Activated CD4-positive, CD25-positive, alpha-beta regulatory T cell treated with anti-CD3 and anti-CD28 coated beads, Interleukin-2, amount 50 U/mL, for 72 hours (primary cell): Measurements from ENCODE around the gene TOGARAM1.

ENCODE experiments used
- DNase-seq: peaks from one replicate; pipeline ENCODE4 v3.0.0; 2021

Gene TOGARAM1

GRCh38 chr14:44961554-44962333 is at the start of gene TOGARAM1, which contains the start of gene KLHL28:
TOGARAM1 (plus strand) TSS chr14:44962190; CDS start chr14:44962422, 232 bp downstream.
KLHL28 (minus strand) TSS chr14:44961947; CDS start chr14:44945928, 16,019 bp downstream.
- peak; percentile 89 for DNase-seq

GRCh38 chr14:44914849-44915248 is 47.1 kb upstream of the TOGARAM1 start:
- no peak for DNase-seq

GRCh38 chr14:44928793-44929192 is 33.2 kb upstream of the TOGARAM1 start:
- DNase-seq = no peak

GRCh38 chr14:44935155-44935554 is 26.8 kb upstream of the TOGARAM1 start:
- no peak for DNase-seq

GRCh38 chr14:44937547-44937946 is 24.4 kb upstream of the TOGARAM1 start:
- no peak for DNase-seq

- no peak for DNase-seq
These were observed 21.8 kb upstream of the TOGARAM1 start for GRCh38 chr14:44940211-44940610.

- DNase-seq = no peak
These were observed 21.0 kb upstream of the TOGARAM1 start for GRCh38 chr14:44940944-44941343.

GRCh38 chr14:44941591-44941990 is 20.4 kb upstream of the TOGARAM1 start:
- DNase-seq = no peak

- DNase-seq = no peak
These were observed 19.6 kb upstream of the TOGARAM1 start for GRCh38 chr14:44942436-44942835.

GRCh38 chr14:44944107-44944506 is 17.9 kb upstream of the TOGARAM1 start:
- no peak for DNase-seq

- no peak for DNase-seq
These were observed 16.7 kb upstream of the TOGARAM1 start for GRCh38 chr14:44945264-44945663.

- no peak for DNase-seq
These were observed 10.9 kb upstream of the TOGARAM1 start for GRCh38 chr14:44951051-44951450.

- DNase-seq = no peak
These were observed 9.4 kb upstream of the TOGARAM1 start for GRCh38 chr14:44952391-44953110.

- no peak for DNase-seq
These were observed 7.2 kb upstream of the TOGARAM1 start for GRCh38 chr14:44954750-44955149.

- no peak for DNase-seq
These were observed 6.5 kb upstream of the TOGARAM1 start for GRCh38 chr14:44955528-44955927.

- no peak for DNase-seq
These were observed 5.1 kb upstream of the TOGARAM1 start for GRCh38 chr14:44956866-44957265.

GRCh38 chr14:44959538-44959937 is 2.5 kb upstream of the TOGARAM1 start:
- no peak for DNase-seq

GRCh38 chr14:44960146-44960545 is 1.8 kb upstream of the TOGARAM1 start:
- no peak for DNase-seq

- no peak for DNase-seq
These were observed 1.3 kb upstream of the TOGARAM1 start for GRCh38 chr14:44960646-44961045.

- DNase-seq = peak; percentile 52
These were observed 838 bp upstream of the TOGARAM1 start for GRCh38 chr14:44961151-44961553.

GRCh38 chr14:44962334-44963043 is 499 bp downstream of the TOGARAM1 start:
- peak; percentile 41 for DNase-seq

GRCh38 chr14:44963044-44963528 is 1.1 kb downstream of the TOGARAM1 start:
- no peak for DNase-seq

GRCh38 chr14:44963775-44964380 is 1.9 kb downstream of the TOGARAM1 start:
- no peak for DNase-seq
